Activated CD4-positive, alpha-beta memory T cell treated with anti-CD3 and anti-CD28 coated beads for 36 hours (primary cell): ENCODE data around the gene FBXL13. TPM values are rescaled to one million over a fixed set of nuclear protein-coding genes. Genes with fewer than 3 reads are reported as not detected.

ENCODE experiments used
- CTCF ChIA-PET: fragments of 350-600 bp; sonication (Branson Sonifier 250); formaldehyde crosslinking; loops from one replicate; lab custom pipeline; 2021; ENCODE audit warnings: antibody characterized with exemption, inconsistent platforms; lab: Charles Lee
- POLR2A ChIA-PET: fragments of 350-600 bp; sonication (Branson Sonifier 250); formaldehyde crosslinking; loops from one replicate; lab custom pipeline; 2021; ENCODE audit warnings: antibody characterized with exemption; lab: Charles Lee
- DNase-seq: peaks from one replicate; pipeline ENCODE4 v3.0.0-alpha.2; 2020
- H3K27ac Mint-ChIP-seq: one replicate; pipeline ENCODE4 v1.8.0; 2021; ENCODE audit warnings: mixed read lengths
- H3K27me3 Mint-ChIP-seq: one replicate; pipeline ENCODE4 v1.8.0; 2021; ENCODE audit warnings: mixed read lengths
- H3K36me3 Mint-ChIP-seq: one replicate; pipeline ENCODE4 v1.8.0; 2021; ENCODE audit warnings: mixed read lengths
- H3K4me1 Mint-ChIP-seq: one replicate; pipeline ENCODE4 v1.8.0; 2021; ENCODE audit warnings: low read depth, mixed read lengths
- H3K4me3 Mint-ChIP-seq: one replicate; pipeline ENCODE4 v1.8.0; 2021; ENCODE audit warnings: mild to moderate bottlenecking, mixed read lengths
- H3K9me3 Mint-ChIP-seq: one replicate; pipeline ENCODE4 v1.8.0; 2021; ENCODE audit warnings: mixed read lengths
- intact Hi-C: fragments of 100-400 bp; cut with micrococcal nuclease; formaldehyde crosslinking; loops from one replicate; pipeline ENCODE4 v1.15.1; 2023
- total RNA-seq, 2 experiments: library from RNA; stranded (reverse); gene quantifications; one replicate each; pipeline ENCODE4 v1.2.3, GENCODE V29; 2021

The FBXL13 gene
- total RNA-seq, 2 experiments from 2014 or later, result 0.45 to 0.63 TPM

DNA sequence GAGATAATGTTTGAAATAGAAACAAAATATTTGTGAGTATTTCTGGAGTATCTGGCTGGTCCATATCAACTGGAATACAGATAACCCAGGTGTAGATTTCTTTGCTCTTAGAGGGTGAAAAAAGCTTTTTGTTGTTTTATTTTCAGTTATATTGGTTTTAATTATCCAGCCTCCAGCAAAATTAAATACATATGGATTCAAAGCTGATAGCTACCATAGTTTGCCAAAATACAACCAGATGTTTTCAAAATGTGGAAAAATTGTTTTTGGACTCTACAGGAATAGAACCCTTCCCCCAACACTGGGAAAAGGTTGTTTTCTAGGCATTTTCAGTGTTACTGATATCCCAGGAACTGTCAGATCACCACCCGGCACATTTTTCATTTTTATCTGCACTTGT lies 131.7 kb downstream of the FBXL13 start:
- no peak overlapping the region for H3K4me3 Mint-ChIP-seq
- ChIA-PET CTCF (no interaction called here), POLR2A (no interaction called here)
- no peaks in the 10 kb centered on the region for H3K4me1 Mint-ChIP-seq
- H3K36me3 Mint-ChIP-seq, result no peaks in the 10 kb centered on the region
- no peaks in the 10 kb centered on the region for H3K27me3 Mint-ChIP-seq
- H3K9me3 Mint-ChIP-seq, result no peaks in the 10 kb centered on the region
- intact Hi-C loops, result no loop called here
- no peak overlapping the region for H3K27ac Mint-ChIP-seq
- DNase-seq, result no peak

DNA sequence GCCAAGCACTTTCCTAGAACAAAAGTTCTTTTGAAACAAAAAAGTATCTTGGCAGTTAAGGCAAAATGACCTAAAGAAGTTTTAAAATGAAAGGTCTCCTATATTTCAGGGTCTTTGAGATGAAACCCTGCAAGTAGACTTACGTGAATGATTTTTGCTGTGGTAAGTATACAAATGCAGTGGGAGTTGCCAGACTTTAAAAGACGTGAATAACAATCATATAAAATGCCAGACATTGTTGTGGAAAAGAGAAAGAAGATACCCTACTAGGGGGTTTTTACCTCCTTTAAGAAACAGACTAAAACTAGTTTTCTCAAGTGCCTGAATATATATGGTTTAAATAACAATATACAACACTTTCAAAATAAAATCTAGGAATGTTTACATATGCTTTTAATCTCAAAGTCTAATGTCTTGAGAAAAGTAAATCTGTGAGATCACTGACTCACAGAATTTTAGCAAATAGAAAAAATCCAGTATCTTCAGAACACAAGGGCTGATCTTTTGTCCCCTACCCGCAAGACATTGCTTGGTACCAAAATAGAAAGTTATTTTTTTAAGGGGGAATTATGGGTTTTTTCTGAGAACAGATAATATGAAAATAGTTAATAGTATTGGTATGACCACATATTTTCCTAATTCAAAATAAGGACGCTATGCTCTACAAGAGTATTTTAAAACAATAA lies 132.3 kb downstream of the FBXL13 start:
- Mint-ChIP-seq H3K4me1 (no peaks in the 10 kb centered on the region), H3K36me3 (no peaks in the 10 kb centered on the region), H3K27me3 (no peaks in the 10 kb centered on the region), H3K27ac (no peak overlapping the region), H3K9me3 (no peaks in the 10 kb centered on the region), H3K4me3 (no peak overlapping the region)
- ChIA-PET POLR2A (no interaction called here), CTCF (no interaction called here)
- intact Hi-C loops, result no loop called here
- no peak for DNase-seq

DNA sequence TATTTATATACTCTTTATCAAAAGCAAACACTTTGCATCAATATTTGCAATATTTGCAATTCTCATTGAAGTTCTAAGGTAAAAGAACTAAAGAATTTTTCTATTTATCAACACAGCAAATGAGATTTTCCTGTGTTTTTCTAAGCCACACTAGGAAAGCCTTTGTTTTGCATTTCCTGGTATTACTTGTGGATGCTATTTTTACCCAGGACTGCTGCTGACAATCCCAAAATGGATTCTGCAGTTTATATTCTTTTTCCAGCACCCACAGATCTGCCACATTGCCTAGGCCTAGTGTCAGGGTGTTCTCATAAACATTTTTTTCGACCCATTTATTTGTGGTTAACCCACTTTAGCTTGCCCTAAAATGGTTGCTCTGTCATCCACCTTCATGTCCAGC lies 135.9 kb downstream of the FBXL13 start:
- ChIA-PET CTCF (no interaction called here), POLR2A (no interaction called here)
- no peaks in the 10 kb centered on the region for H3K4me1 Mint-ChIP-seq
- intact Hi-C loops, result no loop called here
- H3K9me3 Mint-ChIP-seq, result no peaks in the 10 kb centered on the region
- no peak overlapping the region for H3K4me3 Mint-ChIP-seq
- H3K27me3 Mint-ChIP-seq, result no peaks in the 10 kb centered on the region
- no peak overlapping the region for H3K27ac Mint-ChIP-seq
- no peak for DNase-seq
- H3K36me3 Mint-ChIP-seq, result no peaks in the 10 kb centered on the region

DNA sequence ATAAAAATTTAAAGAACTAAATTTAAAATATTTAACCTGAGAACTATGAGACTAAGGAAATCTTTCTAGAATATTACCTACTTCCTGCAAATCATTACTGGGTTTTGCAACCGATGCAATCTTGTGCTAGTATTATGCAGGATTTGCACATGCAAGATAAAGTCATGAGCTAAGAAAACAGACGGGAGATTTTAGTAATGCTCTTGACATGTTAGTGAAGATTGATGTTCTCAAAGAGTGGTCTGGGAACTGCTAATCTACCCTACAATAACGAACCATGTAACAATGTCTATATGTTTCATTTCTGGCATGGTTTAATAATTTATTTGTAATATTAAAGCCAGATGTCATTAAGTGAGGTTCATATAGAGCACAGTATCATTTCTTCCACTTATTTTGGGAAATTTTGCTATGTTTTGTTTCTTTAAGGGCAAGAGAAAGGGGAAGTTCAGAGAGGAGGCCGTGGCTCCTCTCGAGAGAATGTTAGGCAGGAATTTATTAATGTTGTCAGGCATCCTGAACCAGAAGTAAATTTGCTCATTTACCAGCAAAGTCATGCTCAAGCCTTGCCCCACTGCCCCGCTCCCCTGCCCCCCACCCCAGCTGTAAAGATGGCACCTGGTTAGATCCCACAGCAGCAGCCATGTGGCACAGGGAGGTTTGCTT lies 139.0 kb downstream of the FBXL13 start:
- POLR2A ChIA-PET, result no interaction called here
- Mint-ChIP-seq H3K9me3 (no peaks in the 10 kb centered on the region), H3K27me3 (no peaks in the 10 kb centered on the region), H3K4me3 (no peak overlapping the region), H3K4me1 (no peaks in the 10 kb centered on the region), H3K36me3 (no peaks in the 10 kb centered on the region), H3K27ac (no peak overlapping the region)
- CTCF ChIA-PET, result interaction anchor here (1.3 kb wide), 1 partner anchor 8 kb away, joined by 5 read pairs; no protein-coding TSS in a partner anchor
- intact Hi-C loops, result no loop called here
- DNase-seq, result no peak

DNA sequence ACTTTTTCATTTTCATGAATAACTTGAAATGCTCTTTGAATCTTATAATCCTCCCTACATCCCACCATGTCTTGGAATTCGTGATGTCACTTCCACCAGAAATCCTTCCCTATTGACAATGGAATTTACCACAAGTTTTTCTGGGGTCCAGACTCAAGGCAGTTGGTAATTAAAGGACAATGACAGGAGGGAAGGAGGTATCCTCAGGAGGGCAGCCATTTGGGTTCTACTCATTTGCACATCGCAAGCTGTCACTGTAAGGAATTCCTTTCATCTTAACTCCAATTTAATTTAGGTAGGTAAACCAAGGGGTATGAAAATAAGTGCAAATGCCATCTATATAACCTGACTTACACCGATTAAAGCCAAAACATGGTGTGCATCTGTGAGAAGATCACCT lies 139.9 kb downstream of the FBXL13 start:
- ChIA-PET CTCF (no interaction called here), POLR2A (no interaction called here)
- H3K4me1 Mint-ChIP-seq, result no peaks in the 10 kb centered on the region
- intact Hi-C loops, result no loop called here
- no peaks in the 10 kb centered on the region for H3K9me3 Mint-ChIP-seq
- H3K4me3 Mint-ChIP-seq, result no peak overlapping the region
- no peaks in the 10 kb centered on the region for H3K27me3 Mint-ChIP-seq
- DNase-seq, result no peak
- no peak overlapping the region for H3K27ac Mint-ChIP-seq
- H3K36me3 Mint-ChIP-seq, result no peaks in the 10 kb centered on the region

DNA sequence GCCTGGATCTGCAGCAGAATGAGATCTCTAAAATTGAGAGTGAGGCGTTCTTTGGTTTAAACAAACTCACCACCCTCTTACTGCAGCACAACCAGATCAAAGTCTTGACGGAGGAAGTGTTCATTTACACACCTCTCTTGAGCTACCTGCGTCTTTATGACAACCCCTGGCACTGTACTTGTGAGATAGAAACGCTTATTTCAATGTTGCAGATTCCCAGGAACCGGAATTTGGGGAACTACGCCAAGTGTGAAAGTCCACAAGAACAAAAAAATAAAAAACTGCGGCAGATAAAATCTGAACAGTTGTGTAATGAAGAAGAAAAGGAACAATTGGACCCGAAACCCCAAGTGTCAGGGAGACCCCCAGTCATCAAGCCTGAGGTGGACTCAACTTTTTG lies 140.4 kb downstream of the FBXL13 start:
- POLR2A ChIA-PET, result no interaction called here
- Mint-ChIP-seq H3K4me1 (no peaks in the 10 kb centered on the region), H3K27ac (no peak overlapping the region), H3K36me3 (no peaks in the 10 kb centered on the region), H3K4me3 (no peak overlapping the region), H3K27me3 (no peaks in the 10 kb centered on the region), H3K9me3 (no peaks in the 10 kb centered on the region)
- CTCF ChIA-PET, result interaction anchor here (0.6 kb wide), 1 partner anchor 94 kb away, joined by 3 read pairs; no protein-coding TSS in a partner anchor
- DNase-seq, result no peak
- intact Hi-C loops, result no loop called here

DNA sequence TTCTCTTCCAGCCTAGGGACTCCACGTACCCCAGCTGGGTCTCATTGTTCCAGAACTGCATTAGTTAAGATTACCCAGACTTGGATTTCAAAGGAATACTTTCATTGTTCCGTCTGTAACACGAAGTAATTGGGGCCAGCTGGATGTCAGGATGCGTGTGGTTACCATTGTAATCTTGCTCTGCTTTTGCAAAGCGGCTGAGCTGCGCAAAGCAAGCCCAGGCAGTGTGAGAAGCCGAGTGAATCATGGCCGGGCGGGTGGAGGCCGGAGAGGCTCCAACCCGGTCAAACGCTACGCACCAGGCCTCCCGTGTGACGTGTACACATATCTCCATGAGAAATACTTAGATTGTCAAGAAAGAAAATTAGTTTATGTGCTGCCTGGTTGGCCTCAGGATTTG lies 140.8 kb downstream of the FBXL13 start:
- intact Hi-C loops, result no loop called here
- no peak overlapping the region for H3K4me3 Mint-ChIP-seq
- ChIA-PET POLR2A (no interaction called here), CTCF (interaction anchor here (0.6 kb wide), 1 partner anchor 93 kb away, joined by 3 read pairs; no protein-coding TSS in a partner anchor)
- no peaks in the 10 kb centered on the region for H3K36me3 Mint-ChIP-seq
- no peaks in the 10 kb centered on the region for H3K9me3 Mint-ChIP-seq
- no peaks in the 10 kb centered on the region for H3K27me3 Mint-ChIP-seq
- H3K27ac Mint-ChIP-seq, result no peak overlapping the region
- DNase-seq, result no peak
- H3K4me1 Mint-ChIP-seq, result no peaks in the 10 kb centered on the region

DNA sequence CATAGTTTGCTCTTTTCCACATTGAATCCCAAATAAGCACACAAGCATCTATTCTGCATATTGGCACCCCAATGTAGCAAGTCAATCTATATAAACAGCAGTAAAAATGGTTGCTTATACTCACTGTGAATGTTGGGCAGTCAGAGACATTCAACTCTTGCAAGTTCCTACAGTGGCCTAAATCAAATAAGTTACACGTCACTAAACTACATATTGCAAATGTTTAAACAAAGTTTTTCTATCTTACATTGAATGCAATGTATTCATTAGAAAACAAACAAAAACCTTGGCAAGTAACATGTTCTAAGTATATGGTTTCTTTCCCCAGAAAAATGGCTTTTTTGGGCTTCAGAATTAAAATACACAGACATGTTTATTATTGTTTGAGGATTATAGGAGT lies 142.8 kb downstream of the FBXL13 start:
- Mint-ChIP-seq H3K4me3 (no peak overlapping the region), H3K9me3 (no peaks in the 10 kb centered on the region), H3K4me1 (no peaks in the 10 kb centered on the region), H3K27ac (no peak overlapping the region), H3K36me3 (no peaks in the 10 kb centered on the region), H3K27me3 (no peaks in the 10 kb centered on the region)
- intact Hi-C loops, result no loop called here
- ChIA-PET POLR2A (no interaction called here), CTCF (no interaction called here)
- DNase-seq, result no peak

DNA sequence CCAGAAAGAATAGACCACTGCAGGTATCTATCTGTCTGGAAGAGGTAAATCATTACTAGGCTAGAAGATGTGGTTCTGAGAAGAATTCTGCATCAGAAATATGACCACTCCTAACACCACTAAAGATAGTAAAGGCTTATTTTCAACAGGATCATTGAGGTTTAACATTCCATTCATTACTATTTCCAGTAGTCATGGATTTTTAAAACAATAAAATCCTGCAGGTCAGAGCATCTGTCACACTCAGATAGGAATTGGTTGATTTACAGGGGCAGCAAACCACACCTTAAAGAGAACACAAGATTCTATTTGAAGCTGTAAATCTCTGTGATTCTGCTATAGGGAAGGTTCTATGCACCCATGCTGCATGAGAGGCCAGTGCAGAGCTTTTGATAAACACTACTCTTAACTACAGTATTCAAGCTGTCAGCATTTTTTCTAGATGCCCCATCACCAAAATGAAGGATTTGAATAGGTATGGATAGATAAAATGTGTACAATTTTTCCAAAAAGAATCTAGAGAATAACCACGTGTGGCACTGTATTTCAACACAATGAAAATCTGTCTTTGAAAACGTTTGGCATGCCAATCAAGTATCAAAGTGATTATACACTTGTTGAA lies 147.2 kb downstream of the FBXL13 start:
- POLR2A ChIA-PET, result no interaction called here
- intact Hi-C loops, result no loop called here

DNA sequence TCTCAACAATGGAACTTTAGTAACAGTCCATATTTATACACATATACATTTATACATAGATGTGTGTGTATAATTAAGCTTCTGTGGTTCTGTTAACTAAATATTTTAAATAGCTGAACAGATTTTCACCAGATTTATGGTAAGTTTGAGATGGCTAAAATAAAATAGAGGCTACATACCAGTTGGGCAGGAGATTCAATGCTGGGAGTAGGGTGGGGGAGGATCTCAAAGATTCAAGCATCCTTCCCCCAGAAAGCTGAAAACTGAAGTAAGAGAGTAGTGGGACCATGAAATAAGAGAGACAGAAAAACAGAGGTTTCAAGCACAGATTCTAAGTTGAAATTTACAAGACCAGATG lies 147.8 kb downstream of the FBXL13 start:
- no peak for DNase-seq

More for the DNA sequence above, 147.2 kb downstream of the FBXL13 start:
- CTCF ChIA-PET, result interaction anchor here (1.1 kb wide), 1 partner anchor 9 kb away, joined by 5 read pairs; no protein-coding TSS in a partner anchor
- Mint-ChIP-seq H3K27ac (no peak overlapping the region), H3K4me3 (no peak overlapping the region), H3K4me1 (no peaks in the 10 kb centered on the region), H3K9me3 (no peaks in the 10 kb centered on the region), H3K36me3 (no peaks in the 10 kb centered on the region), H3K27me3 (no peaks in the 10 kb centered on the region)
- DNase-seq, result no peak

DNA sequence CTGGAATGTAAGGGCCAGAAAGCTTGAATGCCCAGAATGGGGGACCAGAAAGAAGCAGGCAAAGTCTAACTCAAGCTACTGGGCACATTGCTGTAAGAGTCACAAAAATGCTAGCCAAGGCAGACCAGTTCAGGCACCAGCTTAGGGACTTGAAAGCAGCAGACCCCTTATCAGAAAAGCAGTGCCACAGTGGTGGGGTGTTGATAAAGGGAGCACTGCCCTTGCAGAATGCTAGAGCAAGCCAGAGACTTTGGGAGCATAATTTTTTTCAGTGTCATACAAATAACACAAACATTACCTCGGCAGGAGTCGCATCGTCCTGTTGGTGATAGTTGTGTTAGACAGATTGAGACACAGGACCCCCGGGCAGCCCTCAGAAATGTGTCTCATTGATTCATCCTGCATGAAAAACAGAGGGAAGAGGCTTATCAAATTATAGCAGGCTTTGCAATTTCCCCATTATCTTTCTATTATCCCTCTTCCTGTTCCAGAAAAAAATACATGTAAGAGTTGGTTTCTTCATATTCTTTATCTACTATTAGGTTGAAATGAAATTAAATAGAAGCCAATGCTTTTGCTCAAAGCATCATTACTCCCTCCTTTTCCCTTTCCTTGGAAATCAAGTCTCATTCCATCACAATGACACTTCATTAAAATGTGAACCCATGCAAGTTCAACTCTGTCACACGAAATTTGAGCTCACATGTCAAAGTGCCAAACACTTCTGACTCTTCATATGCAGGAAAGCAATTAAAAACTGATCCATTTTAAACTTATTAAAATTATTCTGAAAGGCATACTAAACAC lies 148.4 kb downstream of the FBXL13 start:
- DNase-seq, result no peak
- H3K9me3 Mint-ChIP-seq, result no peaks in the 10 kb centered on the region
- no peaks in the 10 kb centered on the region for H3K27me3 Mint-ChIP-seq
- CTCF ChIA-PET, result no interaction called here
- intact Hi-C loops, result no loop called here
- H3K36me3 Mint-ChIP-seq, result no peaks in the 10 kb centered on the region
- H3K4me1 Mint-ChIP-seq, result no peaks in the 10 kb centered on the region
- POLR2A ChIA-PET, result interaction anchor here (0.7 kb wide), 1 partner anchor 22 kb away, joined by 5 read pairs; no protein-coding TSS in a partner anchor
- no peak overlapping the region for H3K27ac Mint-ChIP-seq
- H3K4me3 Mint-ChIP-seq, result no peak overlapping the region

More for the DNA sequence above, 147.8 kb downstream of the FBXL13 start:
- CTCF ChIA-PET, result no interaction called here
- Mint-ChIP-seq H3K27ac (no peak overlapping the region), H3K36me3 (no peaks in the 10 kb centered on the region), H3K27me3 (no peaks in the 10 kb centered on the region), H3K4me1 (no peaks in the 10 kb centered on the region), H3K4me3 (no peak overlapping the region), H3K9me3 (no peaks in the 10 kb centered on the region)
- intact Hi-C loops, result no loop called here
- POLR2A ChIA-PET, result no interaction called here

DNA sequence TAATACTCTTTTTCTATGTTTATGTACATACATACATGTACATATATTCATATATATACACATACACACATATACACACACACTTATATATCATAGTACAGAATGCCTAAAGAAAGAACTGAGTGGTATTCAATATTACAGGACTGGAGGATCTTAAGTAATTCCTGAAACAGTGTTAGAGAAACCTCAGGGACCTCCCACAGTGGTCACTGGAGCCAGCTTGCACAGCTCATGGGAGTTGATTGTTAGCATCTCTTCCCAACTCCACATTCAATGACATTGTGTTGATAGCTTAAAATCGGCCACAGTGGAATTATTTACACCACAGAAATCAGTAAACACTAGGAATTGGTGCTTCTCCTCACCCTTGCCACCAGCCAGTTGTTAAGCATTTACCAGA lies 155.8 kb downstream of the FBXL13 start:
- no peak overlapping the region for H3K4me3 Mint-ChIP-seq
- H3K27ac Mint-ChIP-seq, result no peak overlapping the region
- no peak for DNase-seq
- no peaks in the 10 kb centered on the region for H3K4me1 Mint-ChIP-seq
- ChIA-PET CTCF (no interaction called here), POLR2A (no interaction called here)
- intact Hi-C loops, result no loop called here
- H3K36me3 Mint-ChIP-seq, result no peaks in the 10 kb centered on the region
- H3K9me3 Mint-ChIP-seq, result no peaks in the 10 kb centered on the region
- no peaks in the 10 kb centered on the region for H3K27me3 Mint-ChIP-seq
